Measurements from ENCODE around the gene SNX24.

DNA sequence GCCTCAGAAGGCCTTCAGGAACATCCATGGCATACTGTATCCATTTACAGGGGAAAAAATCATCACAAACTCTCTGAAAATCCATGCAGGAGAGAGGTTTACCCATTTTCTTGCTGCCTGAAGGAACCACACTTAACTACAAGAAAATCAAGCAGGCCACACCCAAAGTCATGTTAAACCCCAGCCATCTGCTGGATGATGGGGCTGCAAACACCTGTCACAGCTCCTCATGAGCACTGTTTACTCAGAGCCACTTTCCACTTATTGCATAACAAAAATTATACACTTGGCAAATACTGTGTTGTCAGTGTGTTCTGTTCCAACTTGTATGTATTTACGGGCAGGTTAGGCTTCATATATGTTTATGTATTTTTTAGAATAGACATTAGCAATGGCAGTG is 155.3 kb downstream of the SNX24 start:
- no peak for TF ChIP-seq POLR2A (IDR thresholded peaks at IDR 0.05)
- TF ChIP-seq, protein P1, sequence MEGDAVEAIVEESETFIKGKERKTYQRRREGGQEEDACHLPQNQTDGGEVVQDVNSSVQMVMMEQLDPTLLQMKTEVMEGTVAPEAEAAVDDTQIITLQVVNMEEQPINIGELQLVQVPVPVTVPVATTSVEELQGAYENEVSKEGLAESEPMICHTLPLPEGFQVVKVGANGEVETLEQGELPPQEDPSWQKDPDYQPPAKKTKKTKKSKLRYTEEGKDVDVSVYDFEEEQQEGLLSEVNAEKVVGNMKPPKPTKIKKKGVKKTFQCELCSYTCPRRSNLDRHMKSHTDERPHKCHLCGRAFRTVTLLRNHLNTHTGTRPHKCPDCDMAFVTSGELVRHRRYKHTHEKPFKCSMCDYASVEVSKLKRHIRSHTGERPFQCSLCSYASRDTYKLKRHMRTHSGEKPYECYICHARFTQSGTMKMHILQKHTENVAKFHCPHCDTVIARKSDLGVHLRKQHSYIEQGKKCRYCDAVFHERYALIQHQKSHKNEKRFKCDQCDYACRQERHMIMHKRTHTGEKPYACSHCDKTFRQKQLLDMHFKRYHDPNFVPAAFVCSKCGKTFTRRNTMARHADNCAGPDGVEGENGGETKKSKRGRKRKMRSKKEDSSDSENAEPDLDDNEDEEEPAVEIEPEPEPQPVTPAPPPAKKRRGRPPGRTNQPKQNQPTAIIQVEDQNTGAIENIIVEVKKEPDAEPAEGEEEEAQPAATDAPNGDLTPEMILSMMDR (IDR thresholded peaks at IDR 0.05), result no peak
